Upper lobe of left lung (tissue), 4 donors: ENCODE measurements around the gene MORF4L1.
"Not testable (repeated sequence)": the region's sequence is repeated elsewhere in the genome, so short reads cannot be mapped to it uniquely, and the experiment has no call there.

ENCODE experiments used
- CTCF ChIP-seq, 6 experiments: fragments of 450-650 bp in 4 of 6; fragments of 200-600 bp in 2 of 6; sonication (generic) in 2 of 6; IDR thresholded peaks; one replicate each; pipeline ENCODE4 v1.5.1; 2016 to 2019; ENCODE audit warnings: antibody characterized with exemption in 6 of 6
- POLR2AphosphoS5 ChIP-seq, 2 donors: sonication (generic); formaldehyde crosslinking; IDR thresholded peaks; one replicate each; pipeline ENCODE4 v1.5.1; 2017; ENCODE audit warnings: antibody characterized with exemption in 2 of 2

GRCh38 chr15:78871483-78872127 lies 1.1 kb upstream of the MORF4L1 start:
- not testable (repeated sequence) for TF ChIP-seq CTCF, POLR2AphosphoS5 (IDR thresholded peaks at IDR 0.05)
